H9 (cell line): ENCODE measurements around the gene PLXNA4. TPM values are rescaled to one million over a fixed set of nuclear protein-coding genes. Genes with fewer than 3 reads are reported as not detected.

Source experiments
- DNase-seq: peaks from one replicate; pipeline ENCODE4 v3.0.0-alpha.2; 2017
- H2AFZ ChIP-seq: one replicate; pipeline ENCODE4 v1.6.1; 2013; ENCODE audit warnings: mild to moderate bottlenecking, low read length, control low read depth, moderate library complexity
- H2AK5ac ChIP-seq: 2 replicates; pipeline ENCODE4 v1.6.1; 2013; ENCODE audit warnings: low read length, control low read depth, mixed read lengths; ENCODE audit not compliant: insufficient read length
- H2BK120ac ChIP-seq: one replicate; pipeline ENCODE4 v1.6.1; 2013; ENCODE audit warnings: low read depth, mild to moderate bottlenecking, low read length, control low read depth, inconsistent platforms; ENCODE audit not compliant: poor library complexity, severe bottlenecking
- H2BK12ac ChIP-seq: 2 replicates; pipeline ENCODE4 v1.6.1; 2013; ENCODE audit warnings: low read length, control low read depth, mixed read lengths, low read depth; ENCODE audit not compliant: insufficient read length
- H2BK15ac ChIP-seq: 2 replicates; pipeline ENCODE4 v1.6.1; 2013; ENCODE audit warnings: low read depth, low read length, control low read depth
- H2BK20ac ChIP-seq: one replicate; pipeline ENCODE4 v1.6.1; 2013; ENCODE audit warnings: low read depth, mild to moderate bottlenecking, low read length, control low read depth, inconsistent platforms; ENCODE audit not compliant: poor library complexity, severe bottlenecking
- H2BK5ac ChIP-seq: 2 replicates; pipeline ENCODE4 v1.6.1; 2013; ENCODE audit warnings: low read length, control low read depth, mixed read lengths; ENCODE audit not compliant: insufficient read length
- H3K14ac ChIP-seq: 2 replicates; pipeline ENCODE4 v1.6.1; 2013; ENCODE audit warnings: low read length, control low read depth; ENCODE audit not compliant: insufficient read depth
- H3K18ac ChIP-seq: 2 replicates; pipeline ENCODE4 v1.6.1; 2013; ENCODE audit warnings: low read depth, mild to moderate bottlenecking, mixed read lengths, low read length, control low read depth; ENCODE audit not compliant: insufficient read length
- H3K23ac ChIP-seq: 2 replicates; pipeline ENCODE4 v1.6.1; 2013; ENCODE audit warnings: low read length, control low read depth, mixed read lengths, low read depth; ENCODE audit not compliant: insufficient read length
- H3K23me2 ChIP-seq: 2 replicates; pipeline ENCODE4 v1.6.1; 2013; ENCODE audit warnings: low read depth, mild to moderate bottlenecking, mixed read lengths, low read length, control low read depth; ENCODE audit not compliant: insufficient read length, poor library complexity, severe bottlenecking
- H3K27ac ChIP-seq: 2 replicates; pipeline ENCODE4 v1.5.1; 2013; ENCODE audit warnings: low read length, control low read depth, mixed read lengths, low read depth; ENCODE audit not compliant: insufficient read length
- H3K27me3 ChIP-seq: 2 replicates; pipeline ENCODE4 v1.6.1; 2013; ENCODE audit warnings: low read length, control low read depth, inconsistent platforms; ENCODE audit not compliant: insufficient read depth
- H3K4ac ChIP-seq: 2 replicates; pipeline ENCODE4 v1.6.1; 2013; ENCODE audit warnings: low read depth, mild to moderate bottlenecking, control low read depth, inconsistent platforms, low read length, moderate library complexity
- H3K4me1 ChIP-seq: 2 replicates; pipeline ENCODE4 v1.6.1; 2013; ENCODE audit warnings: low read length, control low read depth, inconsistent platforms; ENCODE audit not compliant: insufficient read depth
- H3K4me2 ChIP-seq: 2 replicates; pipeline ENCODE4 v1.6.1; 2013; ENCODE audit warnings: low read length, control low read depth, mixed read lengths; ENCODE audit not compliant: insufficient read length, insufficient read depth
- H3K56ac ChIP-seq: 2 replicates; pipeline ENCODE4 v1.6.1; 2013; ENCODE audit warnings: low read depth, mild to moderate bottlenecking, mixed read lengths, low read length, control low read depth; ENCODE audit not compliant: insufficient read length
- H3K79me1 ChIP-seq: 2 replicates; pipeline ENCODE4 v1.6.1; 2013; ENCODE audit warnings: low read depth, mild to moderate bottlenecking, moderate library complexity, low read length, control low read depth, inconsistent platforms; ENCODE audit not compliant: insufficient read depth, poor library complexity, severe bottlenecking
- H3K79me2 ChIP-seq: 2 replicates; pipeline ENCODE4 v1.6.1; 2013; ENCODE audit warnings: low read length, control low read depth, inconsistent platforms; ENCODE audit not compliant: insufficient read depth
- H3K9ac ChIP-seq: 2 replicates; pipeline ENCODE4 v1.6.1; 2013; ENCODE audit warnings: low read length, control low read depth, mixed read lengths; ENCODE audit not compliant: insufficient read length; ENCODE audit errors: extremely low read depth
- H3K9me3 ChIP-seq: one replicate; pipeline ENCODE4 v1.6.1; 2013; ENCODE audit warnings: low read depth, low read length, inconsistent platforms; ENCODE audit not compliant: control insufficient read depth
- H3T11ph ChIP-seq: one replicate; pipeline ENCODE4 v1.6.1; 2013; ENCODE audit warnings: mild to moderate bottlenecking, low read length, control low read depth, inconsistent platforms
- H4K20me1 ChIP-seq: one replicate; pipeline ENCODE4 v1.6.1; 2013; ENCODE audit not compliant: control insufficient read depth, insufficient read length, insufficient read depth
- H4K5ac ChIP-seq: 2 replicates; pipeline ENCODE4 v1.6.1; 2013; ENCODE audit warnings: low read depth, mild to moderate bottlenecking, mixed read lengths, low read length, control low read depth; ENCODE audit not compliant: insufficient read length
- H4K8ac ChIP-seq: replicated peaks from 2 replicates; pipeline ENCODE4 v1.6.1; 2013; ENCODE audit warnings: low read length, control low read depth, mixed read lengths, low read depth; ENCODE audit not compliant: insufficient read length
- H4K91ac ChIP-seq: 2 replicates; pipeline ENCODE4 v1.6.1; 2013; ENCODE audit warnings: low read depth, mild to moderate bottlenecking, moderate library complexity, mixed read lengths, low read length, control low read depth; ENCODE audit not compliant: insufficient read length
- H3K27ac Mint-ChIP-seq, 3 experiments: 2 replicates in 2 of 3; 3 replicates in 1 of 3; pipeline ENCODE4 v1.8.0; 2020 to 2021; ENCODE audit warnings: mixed read lengths in 3 of 3, mild to moderate bottlenecking in 1 of 3, moderate library complexity in 1 of 3
- H3K27me3 Mint-ChIP-seq: 2 replicates; pipeline ENCODE4 v1.8.0; 2021; ENCODE audit warnings: low read depth, mild to moderate bottlenecking, moderate library complexity, mixed read lengths
- H3K36me3 Mint-ChIP-seq, 3 experiments: 2 replicates in 2 of 3; 3 replicates in 1 of 3; pipeline ENCODE4 v1.8.0; 2020 to 2021; ENCODE audit warnings: low read depth in 3 of 3, mixed read lengths in 3 of 3; ENCODE audit not compliant: insufficient read depth in 1 of 3
- H3K4me1 Mint-ChIP-seq, 2 experiments: 2 replicates each; pipeline ENCODE4 v1.8.0; 2020; ENCODE audit warnings: mixed read lengths in 2 of 2
- H3K4me3 Mint-ChIP-seq, 2 experiments: 2 replicates in 1 of 2; 3 replicates in 1 of 2; pipeline ENCODE4 v1.8.0; 2020 to 2021; ENCODE audit warnings: mild to moderate bottlenecking in 2 of 2, mixed read lengths in 2 of 2, moderate library complexity in 1 of 2
- H3K9me3 Mint-ChIP-seq, 2 experiments: 2 replicates in 1 of 2; 3 replicates in 1 of 2; pipeline ENCODE4 v1.8.0; 2020; ENCODE audit warnings: mild to moderate bottlenecking in 2 of 2, mixed read lengths in 2 of 2, moderate library complexity in 1 of 2
- CTCF ChIP-seq: fragments of 200-600 bp; sonication (generic); conservative IDR thresholded peaks from 3 replicates; pipeline ENCODE4 v1.8.0; 2021; ENCODE audit warnings: antibody characterized with exemption, mild to moderate bottlenecking
- WGBS: extraction: QIAGEN DNeasy Blood & Tissue Kit; methylation state at CpG from one replicate; pipeline ENCODE4 v1.1.7; 2013; ENCODE audit warnings: missing lambda C conversion rate, low lambda C conversion rate, mixed read lengths; ENCODE audit not compliant: insufficient read length; ENCODE audit errors: extremely low coverage; 5-methylcytosine and 5-hydroxymethylcytosine counted together
- total RNA-seq: library from RNA; stranded (reverse); gene quantifications from 2 replicates; pipeline ENCODE4 v1.2.1, GENCODE V29; 2021

The PLXNA4 gene
- total RNA-seq, 1 experiment from 2014 or later: 0.35 TPM

- no peak overlapping the region for H3K4me3 Mint-ChIP-seq
- Histone ChIP-seq H4K5ac (no peak overlapping the region), H2AK5ac (no peak overlapping the region), H2BK5ac (no peak overlapping the region), H3K14ac (no peak overlapping the region), H3K4me1 (no peaks in the 10 kb centered on the region), H2BK12ac (no peak overlapping the region), H3K79me2 (no peaks in the 10 kb centered on the region), H3K4ac (no peak overlapping the region), H3K27me3 (no peaks in the 10 kb centered on the region), H3K9ac (no peak overlapping the region), H3K79me1 (no peaks in the 10 kb centered on the region), H3K4me2 (no peak overlapping the region), H2BK20ac (no peak overlapping the region), H4K8ac (no peak overlapping the region), H4K91ac (no peak overlapping the region), H2BK120ac (no peak overlapping the region), H3K56ac (no peak overlapping the region), H3K23me2 (peaks cover 4% of the 10 kb centered on the region), H4K20me1 (no peaks in the 10 kb centered on the region), H3K18ac (no peak overlapping the region), H3K27ac (no peak overlapping the region), H3K9me3 (no peaks in the 10 kb centered on the region), H2BK15ac (no peak overlapping the region), H3T11ph (no peak overlapping the region), H3K23ac (no peak overlapping the region), H2AFZ (no peak overlapping the region)
- no peaks in the 10 kb centered on the region for H3K9me3 Mint-ChIP-seq
- no peak for TF ChIP-seq CTCF
- peaks cover 13% of the 10 kb centered on the region for H3K27me3 Mint-ChIP-seq
- WGBS: no CpG with 5 or more reads among the region's 2 CpGs
- peaks cover 0 to 3% (median 2%) of the 10 kb centered on the region in 3 experiments; a peak in 4 of 7 replicates for H3K36me3 Mint-ChIP-seq
- DNase-seq: no peak
- peaks cover 21 to 27% of the 10 kb centered on the region in 2 experiments for H3K4me1 Mint-ChIP-seq
- no peak overlapping the region for H3K27ac Mint-ChIP-seq
These were observed 155.7 kb downstream of the PLXNA4 start for GRCh38 chr7:132420527-132420926.
